Medulla oblongata (tissue), 1 donor: ENCODE measurements around the gene ABCB9.

ENCODE experiments used
- DNase-seq: peaks from one replicate; pipeline ENCODE4 v3.0.0-alpha.2; 2015; ENCODE audit errors: extremely low spot score

The ABCB9 gene

GRCh38 chr12:122994781-122995502 is 28.7 kb upstream of the ABCB9 start:
- no peak for DNase-seq

- DNase-seq: no peak
Observed at GRCh38 chr12:122994140-122994675, 27.9 kb upstream of the ABCB9 start.

GRCh38 chr12:122992386-122992785 is 26.1 kb upstream of the ABCB9 start:
- no peak for DNase-seq

GRCh38 chr12:122991623-122992275 is 25.5 kb upstream of the ABCB9 start:
- no peak for DNase-seq

- DNase-seq: no peak
Observed at GRCh38 chr12:122990961-122991622, 24.8 kb upstream of the ABCB9 start.

GRCh38 chr12:122990561-122990960 is 24.3 kb upstream of the ABCB9 start:
- DNase-seq: no peak

- no peak for DNase-seq
Observed at GRCh38 chr12:122989874-122990419, 23.7 kb upstream of the ABCB9 start.

- DNase-seq: no peak
Observed at GRCh38 chr12:122989225-122989839, 23.1 kb upstream of the ABCB9 start.

- DNase-seq: no peak
Observed at GRCh38 chr12:122988612-122989212, 22.4 kb upstream of the ABCB9 start.

GRCh38 chr12:122988036-122988435 is 21.8 kb upstream of the ABCB9 start:
- no peak for DNase-seq

GRCh38 chr12:122987086-122987951 is 21.1 kb upstream of the ABCB9 start:
- DNase-seq: no peak

- no peak for DNase-seq
Observed at GRCh38 chr12:122986258-122986871, 20.1 kb upstream of the ABCB9 start.

GRCh38 chr12:122985338-122986257 is 19.3 kb upstream of the ABCB9 start:
- DNase-seq: no peak

- DNase-seq: peak; percentile 57
Observed at GRCh38 chr12:122984612-122985337, 18.5 kb upstream of the ABCB9 start.

GRCh38 chr12:122983789-122984515 is 17.7 kb upstream of the ABCB9 start:
- no peak for DNase-seq

GRCh38 chr12:122982963-122983788 is 16.9 kb upstream of the ABCB9 start:
- DNase-seq: no peak

GRCh38 chr12:122982477-122982815 is 16.2 kb upstream of the ABCB9 start:
- DNase-seq: no peak
